ENCODE data around the gene HCFC1R1.

The HCFC1R1 gene

GRCh38 chr16:3045758-3046640, 22.3 kb upstream of the HCFC1R1 start, which contains the start of gene MMP25:
Gene MMP25, plus strand, starts transcription at chr16:3046561. Its CDS starts 357 bp downstream, at chr16:3046918.
- Histone ChIP-seq H3K36me3 (ENCODE audit: control insufficient read depth in 1 of 2, insufficient read depth in 2 of 2, low read length in 2 of 2) (no peaks in the 10 kb centered on the region), H3K27me3 (ENCODE audit: low read depth, low read length) (peaks cover 26% of the 10 kb centered on the region), H3K9me3 (ENCODE audit: control insufficient read depth in 1 of 2, low read length in 2 of 2) (no peaks in the 10 kb centered on the region), H3K4me1 (ENCODE audit: control insufficient read depth in 1 of 2, insufficient read depth in 2 of 2, low read length in 2 of 2) (peaks cover 0 to 16% of the 10 kb centered on the region in 2 donors), H3K4me3 (ENCODE audit: low read depth in 1 of 2, low read length in 2 of 2) (peak within 1 kb of the TSS; percentile 16 to 73), H3K27ac (ENCODE audit: low read length) (no peak within 1 kb of the TSS)

DNA sequence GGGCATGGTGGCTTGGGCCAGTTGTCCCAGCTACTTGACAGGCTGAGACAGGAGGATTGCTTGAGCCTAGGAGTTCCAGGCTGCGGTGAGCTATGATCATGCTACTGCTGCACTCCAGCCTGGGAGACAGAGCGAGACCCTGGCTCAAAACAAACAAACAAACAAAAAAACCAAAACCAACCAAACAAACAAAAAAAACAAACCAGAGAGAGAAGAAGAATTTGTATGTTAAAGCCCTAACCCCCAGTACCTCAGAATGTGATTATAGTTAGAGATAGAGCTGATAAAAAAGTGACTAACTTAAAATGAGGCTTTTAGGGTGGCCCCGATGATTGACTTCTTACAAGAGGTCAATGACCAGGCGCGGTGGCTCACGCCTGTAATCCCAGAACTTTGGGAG, 21.0 kb upstream of the HCFC1R1 start:
- Histone ChIP-seq H3K4me1 (ENCODE audit: control insufficient read depth in 1 of 2, insufficient read depth in 2 of 2, low read length in 2 of 2) (peaks cover 0 to 16% of the 10 kb centered on the region in 2 donors), H3K27me3 (ENCODE audit: low read depth, low read length) (peaks cover 26% of the 10 kb centered on the region), H3K4me3 (ENCODE audit: low read depth in 1 of 2, low read length in 2 of 2) (no peak overlapping the region), H3K27ac (ENCODE audit: low read length) (no peak overlapping the region), H3K36me3 (ENCODE audit: control insufficient read depth in 1 of 2, insufficient read depth in 2 of 2, low read length in 2 of 2) (no peaks in the 10 kb centered on the region), H3K9me3 (ENCODE audit: control insufficient read depth in 1 of 2, low read length in 2 of 2) (no peaks in the 10 kb centered on the region)

GRCh38 chr16:3042376-3042775, 18.6 kb upstream of the HCFC1R1 start:
- H3K4me3 ChIP-seq (ENCODE audit: low read depth in 1 of 2, low read length in 2 of 2), result no peak overlapping the region
- no peaks in the 10 kb centered on the region for H3K36me3 ChIP-seq (ENCODE audit: control insufficient read depth in 1 of 2, insufficient read depth in 2 of 2, low read length in 2 of 2)
- no peaks in the 10 kb centered on the region for H3K9me3 ChIP-seq (ENCODE audit: control insufficient read depth in 1 of 2, low read length in 2 of 2)
- no peak overlapping the region for H3K27ac ChIP-seq (ENCODE audit: low read length)
- peaks cover 0 to 16% of the 10 kb centered on the region in 2 donors for H3K4me1 ChIP-seq (ENCODE audit: control insufficient read depth in 1 of 2, insufficient read depth in 2 of 2, low read length in 2 of 2)
- peaks cover 37% of the 10 kb centered on the region for H3K27me3 ChIP-seq (ENCODE audit: low read depth, low read length)

DNA sequence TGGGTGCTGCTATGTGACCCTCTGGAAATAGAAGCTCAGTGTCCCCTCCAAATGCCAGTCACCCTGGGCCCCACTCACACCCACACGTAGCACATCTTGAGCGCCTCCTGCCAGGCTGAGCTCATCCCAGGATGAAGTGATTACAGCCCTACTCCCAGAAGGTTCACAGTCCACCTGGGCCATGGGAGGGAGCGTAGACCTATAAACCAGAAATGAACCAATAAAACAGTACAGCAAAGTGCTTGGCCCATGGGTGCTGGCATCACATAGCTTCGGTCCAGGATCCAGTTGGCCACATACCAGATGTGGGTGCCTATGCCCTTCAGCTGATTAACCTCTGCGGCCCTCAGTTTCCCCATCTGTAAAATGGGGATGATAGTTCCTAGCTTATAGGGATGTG, 15.2 kb upstream of the HCFC1R1 start:
- Histone ChIP-seq H3K27me3 (ENCODE audit: low read depth, low read length) (peaks cover 31% of the 10 kb centered on the region), H3K4me1 (ENCODE audit: control insufficient read depth in 1 of 2, insufficient read depth in 2 of 2, low read length in 2 of 2) (peaks cover 0 to 4% of the 10 kb centered on the region in 2 donors), H3K9me3 (ENCODE audit: control insufficient read depth in 1 of 2, low read length in 2 of 2) (no peaks in the 10 kb centered on the region), H3K36me3 (ENCODE audit: control insufficient read depth in 1 of 2, insufficient read depth in 2 of 2, low read length in 2 of 2) (no peaks in the 10 kb centered on the region), H3K27ac (ENCODE audit: low read length) (no peak overlapping the region), H3K4me3 (ENCODE audit: low read depth in 1 of 2, low read length in 2 of 2) (no peak overlapping the region)

- H3K27me3 ChIP-seq (ENCODE audit: low read depth, low read length), result peaks cover 31% of the 10 kb centered on the region
Measured at GRCh38 chr16:3038256-3038655, 14.5 kb upstream of the HCFC1R1 start.

DNA sequence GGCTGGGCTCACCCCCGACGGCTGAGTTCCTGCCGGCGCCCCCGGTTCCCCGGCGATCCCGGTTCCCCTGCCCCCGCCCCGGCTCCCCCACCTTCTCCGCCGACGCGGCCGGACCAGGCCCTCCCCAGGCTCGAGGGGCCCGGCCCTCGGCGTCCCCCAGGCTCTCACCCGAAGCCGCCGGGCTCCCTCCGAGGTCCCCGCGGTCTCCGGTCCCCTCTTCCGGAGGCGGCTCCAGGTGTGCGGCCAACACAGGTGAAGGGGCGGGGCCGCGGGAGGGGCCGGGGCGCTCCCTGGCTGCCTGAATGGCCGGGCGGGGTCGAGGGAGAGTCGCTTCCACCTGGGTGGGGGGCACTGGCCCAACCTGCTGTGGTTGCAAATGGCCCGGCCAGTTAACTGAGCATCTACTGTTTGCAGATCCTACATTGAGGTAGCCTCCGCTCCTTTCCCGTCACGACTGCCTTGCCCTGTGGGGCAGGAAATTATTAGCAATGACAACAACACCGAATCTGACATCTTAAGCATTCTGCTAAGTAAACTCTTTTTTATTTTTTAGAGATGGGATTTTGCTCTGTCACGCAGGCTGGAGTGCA, 13.1 kb upstream of the HCFC1R1 start, which contains the start of gene BICDL2:
BICDL2 (minus strand) TSS at position 219 of the 590 bp plus-strand sequence. CDS start 1,448 bp downstream, outside the sequence.
- Histone ChIP-seq H3K27me3 (ENCODE audit: low read depth, low read length) (peaks cover 31% of the 10 kb centered on the region), H3K4me3 (ENCODE audit: low read depth in 1 of 2, low read length in 2 of 2) (peak within 1 kb of the TSS in 1 of 2 donors; percentile 33), H3K9me3 (ENCODE audit: control insufficient read depth in 1 of 2, low read length in 2 of 2) (no peaks in the 10 kb centered on the region), H3K4me1 (ENCODE audit: control insufficient read depth in 1 of 2, insufficient read depth in 2 of 2, low read length in 2 of 2) (peaks cover 0 to 4% of the 10 kb centered on the region in 2 donors), H3K27ac (ENCODE audit: low read length) (no peak within 1 kb of the TSS), H3K36me3 (ENCODE audit: control insufficient read depth in 1 of 2, insufficient read depth in 2 of 2, low read length in 2 of 2) (no peaks in the 10 kb centered on the region)

More at GRCh38 chr16:3038256-3038655, 14.5 kb upstream of the HCFC1R1 start:
- Histone ChIP-seq H3K36me3 (ENCODE audit: control insufficient read depth in 1 of 2, insufficient read depth in 2 of 2, low read length in 2 of 2) (no peaks in the 10 kb centered on the region), H3K4me3 (ENCODE audit: low read depth in 1 of 2, low read length in 2 of 2) (no peak overlapping the region), H3K9me3 (ENCODE audit: control insufficient read depth in 1 of 2, low read length in 2 of 2) (no peaks in the 10 kb centered on the region), H3K27ac (ENCODE audit: low read length) (no peak overlapping the region), H3K4me1 (ENCODE audit: control insufficient read depth in 1 of 2, insufficient read depth in 2 of 2, low read length in 2 of 2) (peaks cover 0 to 4% of the 10 kb centered on the region in 2 donors)

DNA sequence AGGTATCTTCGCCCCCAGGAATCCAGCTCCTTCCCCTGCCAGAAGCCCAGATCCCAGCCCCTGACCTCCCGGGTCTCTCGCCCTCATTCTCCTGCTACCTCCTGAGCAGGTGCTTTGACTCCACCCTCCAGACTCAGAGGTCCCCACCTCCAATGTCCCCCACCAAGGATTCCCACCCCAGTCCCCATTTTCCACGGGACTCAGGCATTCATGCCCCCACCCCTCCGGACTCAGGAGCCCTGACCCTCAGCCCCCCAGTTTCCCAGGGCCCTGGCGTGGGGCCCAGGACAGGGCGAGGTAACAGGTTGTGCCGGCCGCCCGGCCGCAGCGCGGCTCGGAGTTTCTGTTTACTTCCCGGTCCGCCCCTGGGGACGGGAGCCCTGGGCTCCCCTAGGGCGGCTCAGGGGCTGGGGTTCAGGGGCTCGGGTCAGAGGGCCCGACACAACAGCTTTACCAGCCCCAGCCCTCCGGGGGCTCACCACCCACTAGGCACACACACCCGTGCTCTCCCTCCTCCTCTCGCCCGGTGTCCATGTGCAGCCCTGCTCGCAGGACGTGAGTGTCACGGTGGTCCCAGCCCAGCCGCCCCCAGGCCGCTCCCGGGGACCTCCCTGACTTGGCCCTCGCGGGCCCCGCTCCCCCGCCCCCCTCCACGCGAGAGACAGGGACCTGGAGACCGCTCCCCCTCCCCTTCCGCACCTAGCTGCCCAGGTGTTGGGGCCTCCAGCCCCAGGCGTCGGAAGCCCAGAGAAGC, 12.4 kb upstream of the HCFC1R1 start:
- Histone ChIP-seq H3K4me3 (ENCODE audit: low read depth in 1 of 2, low read length in 2 of 2) (peak overlapping the region in 1 of 2 donors; percentile 33), H3K4me1 (ENCODE audit: control insufficient read depth in 1 of 2, insufficient read depth in 2 of 2, low read length in 2 of 2) (peaks cover 0 to 4% of the 10 kb centered on the region in 2 donors), H3K36me3 (ENCODE audit: control insufficient read depth in 1 of 2, insufficient read depth in 2 of 2, low read length in 2 of 2) (no peaks in the 10 kb centered on the region), H3K27ac (ENCODE audit: low read length) (no peak overlapping the region), H3K27me3 (ENCODE audit: low read depth, low read length) (peaks cover 31% of the 10 kb centered on the region), H3K9me3 (ENCODE audit: control insufficient read depth in 1 of 2, low read length in 2 of 2) (no peaks in the 10 kb centered on the region)

- peaks cover 35% of the 10 kb centered on the region for H3K27me3 ChIP-seq (ENCODE audit: low read depth, low read length)
- peaks cover 0 to 4% of the 10 kb centered on the region in 2 donors for H3K4me1 ChIP-seq (ENCODE audit: control insufficient read depth in 1 of 2, insufficient read depth in 2 of 2, low read length in 2 of 2)
- H3K27ac ChIP-seq (ENCODE audit: low read length), result no peak overlapping the region
- no peaks in the 10 kb centered on the region for H3K9me3 ChIP-seq (ENCODE audit: control insufficient read depth in 1 of 2, low read length in 2 of 2)
- peak overlapping the region in 1 of 2 donors; percentile 33 for H3K4me3 ChIP-seq (ENCODE audit: low read depth in 1 of 2, low read length in 2 of 2)
- H3K36me3 ChIP-seq (ENCODE audit: control insufficient read depth in 1 of 2, insufficient read depth in 2 of 2, low read length in 2 of 2), result no peaks in the 10 kb centered on the region
Measured at GRCh38 chr16:3035289-3035971, 11.7 kb upstream of the HCFC1R1 start.

DNA sequence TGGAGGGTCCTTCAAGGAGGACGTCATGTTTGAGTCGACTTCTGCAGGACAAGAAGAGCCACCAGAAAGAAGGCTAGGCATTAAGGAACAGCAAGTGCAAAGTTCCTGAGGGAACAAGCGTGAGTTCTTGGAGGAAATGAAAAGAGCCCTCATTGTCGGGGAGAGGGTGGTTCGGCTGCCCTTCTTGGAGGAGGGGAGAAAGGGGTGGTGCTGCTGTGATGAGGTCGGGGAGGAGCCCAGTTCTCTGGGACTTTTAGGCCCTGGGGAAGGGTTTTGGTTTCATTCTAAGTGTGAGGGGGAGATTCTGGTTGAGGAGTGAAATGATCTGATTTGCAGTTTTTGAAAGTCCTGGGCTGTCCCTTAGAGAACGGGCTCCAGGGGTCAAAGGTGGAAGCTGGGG, 8.9 kb upstream of the HCFC1R1 start:
- Histone ChIP-seq H3K27me3 (ENCODE audit: low read depth, low read length) (peaks cover 42% of the 10 kb centered on the region), H3K4me3 (ENCODE audit: low read depth in 1 of 2, low read length in 2 of 2) (no peak overlapping the region), H3K9me3 (ENCODE audit: control insufficient read depth in 1 of 2, low read length in 2 of 2) (no peaks in the 10 kb centered on the region), H3K4me1 (ENCODE audit: control insufficient read depth in 1 of 2, insufficient read depth in 2 of 2, low read length in 2 of 2) (peaks cover 0 to 20% of the 10 kb centered on the region in 2 donors), H3K27ac (ENCODE audit: low read length) (no peak overlapping the region), H3K36me3 (ENCODE audit: control insufficient read depth in 1 of 2, insufficient read depth in 2 of 2, low read length in 2 of 2) (no peaks in the 10 kb centered on the region)

- peaks cover 0 to 16% of the 10 kb centered on the region in 2 donors for H3K4me1 ChIP-seq (ENCODE audit: control insufficient read depth in 1 of 2, insufficient read depth in 2 of 2, low read length in 2 of 2)
- H3K27me3 ChIP-seq (ENCODE audit: low read depth, low read length), result peaks cover 24% of the 10 kb centered on the region
- H3K9me3 ChIP-seq (ENCODE audit: control insufficient read depth in 1 of 2, low read length in 2 of 2), result no peaks in the 10 kb centered on the region
- H3K36me3 ChIP-seq (ENCODE audit: control insufficient read depth in 1 of 2, insufficient read depth in 2 of 2, low read length in 2 of 2), result peaks cover 12 to 14% of the 10 kb centered on the region in 2 donors
- H3K4me3 ChIP-seq (ENCODE audit: low read depth in 1 of 2, low read length in 2 of 2), result no peak overlapping the region
- H3K27ac ChIP-seq (ENCODE audit: low read length), result no peak overlapping the region
Measured at GRCh38 chr16:3030222-3031212, 6.8 kb upstream of the HCFC1R1 start.

All from muscle layer of duodenum (tissue), 2 donors.